PFSK-1 (cell line): ENCODE measurements around the gene KAZN.

Source experiments
- FOXP2 ChIP-seq: optimal IDR thresholded peaks from 2 replicates; pipeline ENCODE3; 2011; ENCODE audit warnings: borderline replicate concordance, control low read depth, inconsistent platforms; ENCODE audit not compliant: insufficient read depth; ENCODE audit errors: extremely low read length, extremely low read depth
- POLR2AphosphoS5 ChIP-seq: IDR thresholded peaks from 2 replicates; pipeline ENCODE4 v1.6.1; 2012; ENCODE audit warnings: low read depth, mild to moderate bottlenecking, control low read depth, low read length, moderate library complexity
- SIN3A ChIP-seq: IDR thresholded peaks from 2 replicates; pipeline ENCODE4 v1.6.1; 2012; ENCODE audit warnings: mild to moderate bottlenecking, low read length, moderate library complexity, borderline replicate concordance; ENCODE audit not compliant: insufficient read depth
- TAF1 ChIP-seq: IDR thresholded peaks from 2 replicates; pipeline ENCODE4 v1.6.1; 2012; ENCODE audit warnings: low read length, control low read depth, borderline replicate concordance; ENCODE audit not compliant: insufficient read depth
- TF ChIP-seq, protein P1 (sequence below), 2 experiments: IDR thresholded peaks; 2 replicates each; pipeline versions ENCODE4 v1.6.1 to v1.8.0; 2011 to 2012; ENCODE audit warnings: low read depth in 2 of 2, low read length in 2 of 2, control low read depth in 1 of 2, inconsistent platforms in 1 of 2, mild to moderate bottlenecking in 1 of 2, moderate library complexity in 1 of 2; ENCODE audit not compliant: insufficient read depth in 1 of 2

Gene KAZN

GRCh38 chr1:14940285-14940870 is 341.9 kb downstream of the KAZN start:
- TF ChIP-seq, protein P1, sequence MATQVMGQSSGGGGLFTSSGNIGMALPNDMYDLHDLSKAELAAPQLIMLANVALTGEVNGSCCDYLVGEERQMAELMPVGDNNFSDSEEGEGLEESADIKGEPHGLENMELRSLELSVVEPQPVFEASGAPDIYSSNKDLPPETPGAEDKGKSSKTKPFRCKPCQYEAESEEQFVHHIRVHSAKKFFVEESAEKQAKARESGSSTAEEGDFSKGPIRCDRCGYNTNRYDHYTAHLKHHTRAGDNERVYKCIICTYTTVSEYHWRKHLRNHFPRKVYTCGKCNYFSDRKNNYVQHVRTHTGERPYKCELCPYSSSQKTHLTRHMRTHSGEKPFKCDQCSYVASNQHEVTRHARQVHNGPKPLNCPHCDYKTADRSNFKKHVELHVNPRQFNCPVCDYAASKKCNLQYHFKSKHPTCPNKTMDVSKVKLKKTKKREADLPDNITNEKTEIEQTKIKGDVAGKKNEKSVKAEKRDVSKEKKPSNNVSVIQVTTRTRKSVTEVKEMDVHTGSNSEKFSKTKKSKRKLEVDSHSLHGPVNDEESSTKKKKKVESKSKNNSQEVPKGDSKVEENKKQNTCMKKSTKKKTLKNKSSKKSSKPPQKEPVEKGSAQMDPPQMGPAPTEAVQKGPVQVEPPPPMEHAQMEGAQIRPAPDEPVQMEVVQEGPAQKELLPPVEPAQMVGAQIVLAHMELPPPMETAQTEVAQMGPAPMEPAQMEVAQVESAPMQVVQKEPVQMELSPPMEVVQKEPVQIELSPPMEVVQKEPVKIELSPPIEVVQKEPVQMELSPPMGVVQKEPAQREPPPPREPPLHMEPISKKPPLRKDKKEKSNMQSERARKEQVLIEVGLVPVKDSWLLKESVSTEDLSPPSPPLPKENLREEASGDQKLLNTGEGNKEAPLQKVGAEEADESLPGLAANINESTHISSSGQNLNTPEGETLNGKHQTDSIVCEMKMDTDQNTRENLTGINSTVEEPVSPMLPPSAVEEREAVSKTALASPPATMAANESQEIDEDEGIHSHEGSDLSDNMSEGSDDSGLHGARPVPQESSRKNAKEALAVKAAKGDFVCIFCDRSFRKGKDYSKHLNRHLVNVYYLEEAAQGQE (IDR thresholded peaks at IDR 0.05; ENCODE audit: insufficient read depth in 1 of 2, low read depth in 2 of 2, low read length in 2 of 2), result no peak
- TF ChIP-seq POLR2AphosphoS5, result no peak

DNA sequence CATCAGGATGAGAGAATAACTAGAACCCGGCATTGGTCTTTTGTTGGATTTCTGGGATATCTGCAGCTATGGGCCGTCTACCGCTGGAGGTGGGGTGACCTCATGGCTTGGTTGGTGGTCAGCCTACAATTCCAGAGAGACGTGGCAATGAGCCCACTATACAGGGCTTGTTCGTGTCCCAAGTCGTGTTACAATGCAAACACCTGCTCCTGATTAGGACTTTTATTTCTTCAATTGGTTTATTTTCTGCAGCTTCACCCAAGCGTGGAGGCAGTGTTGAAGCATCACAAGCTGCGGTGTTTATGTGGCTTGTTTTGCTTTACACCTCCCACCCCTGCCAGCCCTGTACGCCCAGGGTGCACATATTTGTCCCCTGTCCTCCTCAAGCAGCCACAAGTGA is 343.4 kb downstream of the KAZN start:
- no peak for TF ChIP-seq SIN3A
- TF ChIP-seq POLR2AphosphoS5, result no peak
- no peak for TF ChIP-seq TAF1
- TF ChIP-seq FOXP2, result no peak
- TF ChIP-seq, protein P1 (IDR thresholded peaks at IDR 0.05; ENCODE audit: insufficient read depth in 1 of 2, low read depth in 2 of 2, low read length in 2 of 2), result no peak

DNA sequence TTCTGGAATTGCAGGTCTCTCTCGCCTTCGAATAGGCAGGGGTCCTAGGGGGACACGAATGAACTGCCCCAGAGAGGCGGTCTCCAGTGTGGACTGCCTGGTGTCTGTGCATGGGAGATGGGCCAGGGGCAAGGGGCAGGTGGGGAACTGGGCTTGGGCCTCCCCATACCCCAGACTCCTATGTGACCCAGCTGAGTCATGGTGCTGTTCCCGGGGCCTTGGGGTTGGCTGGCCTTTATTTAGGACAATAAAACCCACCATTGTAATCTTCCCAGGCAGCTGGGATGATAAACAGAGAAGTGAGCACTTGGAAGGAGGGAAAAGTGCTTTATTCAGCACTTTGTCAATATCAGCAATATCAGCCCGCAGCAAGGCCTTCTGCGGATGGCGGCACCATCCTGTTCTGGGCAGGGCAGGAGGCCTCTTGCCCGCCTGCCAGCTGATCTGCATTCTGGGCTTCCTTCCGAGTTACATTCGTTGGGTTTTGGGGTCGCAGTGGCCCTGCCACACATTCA is 346.0 kb downstream of the KAZN start:
- TF ChIP-seq, protein P1 (IDR thresholded peaks at IDR 0.05; ENCODE audit: insufficient read depth in 1 of 2, low read depth in 2 of 2, low read length in 2 of 2), result no peak
- TF ChIP-seq TAF1 (no peak), POLR2AphosphoS5 (no peak), SIN3A (no peak), FOXP2 (no peak)

DNA sequence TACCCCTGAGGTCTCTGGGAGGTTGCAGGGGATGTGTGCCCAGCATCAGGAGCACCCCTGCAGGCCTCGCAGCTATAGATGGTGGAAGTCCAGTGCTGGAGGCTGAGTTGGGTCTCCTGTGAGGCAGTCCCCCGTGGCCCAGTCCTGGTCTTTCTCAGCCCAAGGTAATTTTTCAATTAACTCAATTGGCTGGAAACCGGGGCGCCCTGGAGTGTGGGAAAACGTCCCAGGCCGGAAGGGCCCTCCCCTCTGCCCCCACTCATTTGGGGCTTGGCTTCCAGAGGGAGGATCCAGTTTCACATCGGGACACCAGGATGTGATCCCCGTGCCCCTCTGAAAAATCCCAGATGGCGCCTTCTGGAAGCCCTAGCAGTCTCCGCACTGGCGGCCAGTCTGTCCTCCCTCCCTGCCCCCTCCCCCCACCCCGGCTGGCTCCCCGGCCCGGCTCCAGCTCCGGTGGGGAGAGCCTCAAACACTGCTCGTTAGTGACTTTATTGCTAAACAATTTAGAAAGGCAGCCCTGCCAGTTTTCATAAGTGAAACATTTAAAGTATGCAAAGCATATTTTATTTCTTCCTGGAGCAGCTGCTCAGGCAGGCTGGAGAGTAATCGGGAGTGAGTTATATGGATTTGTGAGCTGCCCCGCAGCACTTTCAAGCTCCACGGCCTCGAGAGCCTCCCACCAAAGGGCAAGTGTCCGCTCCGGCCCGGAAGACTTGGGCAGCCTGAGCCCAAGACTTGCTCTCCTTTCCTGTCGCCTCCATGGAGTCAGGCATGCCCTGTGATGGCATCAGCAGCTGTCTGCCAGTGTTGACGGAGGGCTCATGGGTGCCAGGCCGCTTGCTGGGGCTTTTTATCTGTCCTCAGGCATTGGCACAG is 346.9 kb downstream of the KAZN start:
- TF ChIP-seq POLR2AphosphoS5 (no peak), SIN3A (no peak), TAF1 (no peak), FOXP2 (no peak)
- TF ChIP-seq, protein P1 (IDR thresholded peaks at IDR 0.05; ENCODE audit: insufficient read depth in 1 of 2, low read depth in 2 of 2, low read length in 2 of 2), result no peak
